Testis (tissue), 3 donors: ENCODE data around the gene PPP6R1. TPM values are rescaled to one million over a fixed set of nuclear protein-coding genes. Genes with fewer than 3 reads are reported as not detected.

Experiments used
- DNase-seq: peaks from one replicate; pipeline ENCODE4 v3.0.0-alpha.2; 2019
- H3K27ac ChIP-seq, 2 donors: fragments of 200-600 bp; sonication (generic); one replicate each; pipeline ENCODE4 v1.5.1; 2019
- H3K27me3 ChIP-seq: fragments of 200-600 bp; sonication (generic); one replicate; pipeline ENCODE4 v1.5.1; 2019
- H3K36me3 ChIP-seq: fragments of 200-600 bp; sonication (generic); one replicate; pipeline ENCODE4 v1.5.1; 2017; ENCODE audit warnings: low read depth; ENCODE audit errors: missing control alignments
- H3K4me1 ChIP-seq: fragments of 200-600 bp; sonication (generic); one replicate; pipeline ENCODE4 v1.5.1; 2019
- H3K4me3 ChIP-seq, 2 donors: fragments of 200-600 bp; sonication (generic); one replicate each; pipeline ENCODE4 v1.5.1; 2017 to 2019
- H3K9me3 ChIP-seq: fragments of 200-600 bp; sonication (generic); one replicate; pipeline ENCODE4 v1.5.1; 2017
- CTCF ChIP-seq, 3 experiments: fragments of 450-650 bp in 2 of 3; fragments of 200-600 bp in 1 of 3; sonication (generic) in 1 of 3; IDR thresholded peaks; one replicate each; pipeline ENCODE4 v1.5.1; 2016 to 2019; ENCODE audit warnings: antibody characterized with exemption in 3 of 3, mild to moderate bottlenecking in 2 of 3, moderate library complexity in 1 of 3
- POLR2A ChIP-seq: fragments of 450-650 bp; IDR thresholded peaks from one replicate; pipeline ENCODE4 v1.6.1; 2017; ENCODE audit warnings: antibody characterized with exemption, mild to moderate bottlenecking, moderate library complexity
- WGBS, 2 donors: methylation state at CpG; one replicate each; pipeline ENCODE4 v1.1.5; 2018; 5-methylcytosine and 5-hydroxymethylcytosine counted together
- intact Hi-C: fragments of 100-400 bp; cut with DNase I; formaldehyde crosslinking; loops from one replicate; pipeline ENCODE4 v1.15.1; 2023; ENCODE audit warnings: low total_unique reads
- microRNA-seq, 2 donors: library from miRNA; unstranded; fragments of <30 nt; microRNA quantifications; one replicate each; pipeline ENCODE4, GENCODE V29; 2016; ENCODE audit warnings: borderline number of aligned reads in 2 of 2, borderline replicate concordance in 1 of 2
- polyA plus RNA-seq: library from polyadenylated mRNA; stranded (reverse); fragments of 350-450 nt; fragmentation: Illumina TruSeq; extraction: RNeasy Lipid Tissue Mini Kit (QIAGEN cat#74804); gene quantifications from one replicate; pipeline ENCODE4 v1.2.3, GENCODE V29; 2014; ENCODE audit warnings: low read depth, low replicate concordance; ENCODE audit not compliant: insufficient read depth
- small RNA-seq, 2 donors: library from RNA; depleted of rRNA; stranded (forward); fragments of <200 nt; gene quantifications; one replicate each; pipeline ENCODE3, GENCODE V24; 2016
- total RNA-seq, 2 donors: library from RNA; depleted of rRNA; stranded (reverse); fragments of >200 nt; gene quantifications; one replicate each; pipeline ENCODE4 v1.2.3, GENCODE V29; 2016

The PPP6R1 gene
- total and polyA plus RNA-seq, 3 donors from 2014 or later = 178 to 217 (median 179) TPM

DNA sequence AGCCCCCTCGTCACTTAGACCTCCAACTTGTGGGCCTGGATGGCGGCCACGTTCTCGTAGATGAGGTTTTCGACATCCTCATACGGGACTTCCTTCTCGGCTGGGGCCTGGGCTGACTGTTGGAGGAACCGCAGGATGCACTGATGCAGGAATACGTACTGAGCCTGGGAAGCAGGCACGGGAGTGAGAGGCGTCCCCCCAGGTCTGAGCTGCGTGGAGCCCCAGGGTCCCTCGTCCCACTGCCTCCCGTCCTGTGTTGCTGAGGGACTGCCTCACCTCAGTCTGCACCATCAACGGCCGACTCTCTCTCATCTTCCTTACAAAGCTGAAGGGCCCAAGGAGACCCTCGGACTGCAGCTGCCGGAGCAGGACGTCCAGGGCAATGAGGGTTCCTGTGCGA is 77.1 kb downstream of the PPP6R1 start:
- H3K4me3 ChIP-seq = no peak overlapping the region
- intact Hi-C loops = no loop called here
- no peaks in the 10 kb centered on the region for H3K27me3 ChIP-seq
- H3K4me1 ChIP-seq = no peaks in the 10 kb centered on the region
- TF ChIP-seq POLR2A (no peak), CTCF (IDR thresholded peaks at IDR 0.05) (no peak)
- DNase-seq = no peak
- H3K9me3 ChIP-seq = no peaks in the 10 kb centered on the region
- WGBS, 2 donors = 79 to 85% methylated on average over 14 to 20 of the region's 20 CpGs
- no peak overlapping the region for H3K27ac ChIP-seq
- H3K36me3 ChIP-seq = no peaks in the 10 kb centered on the region

Small RNAs within 50 kb of the gene (microRNA-seq; reads per million reads assigned to microRNA genes)
- 0.70 to 3.5 reads per million in 2 donors for gene MIR6802
- 6.3 to 8.3 reads per million in 2 donors for gene MIR6803
- 2.1 to 3.5 reads per million in 2 donors for gene MIR6804

Small RNAs within 50 kb of the gene (small RNA-seq; reads per million reads assigned to genes)
- gene MIR6802 (0 reads per million in 2 donors), gene MIR6803 (0 to 0.09 reads per million in 2 donors), gene MIR6804 (0 to 0.18 reads per million in 2 donors)

Other genes with a start within 250 kb of the PPP6R1 start
- gene GP6, start 220.8 kb downstream of the PPP6R1 start, total RNA-seq = 1 to 10 TPM; 1.1 to 3.2 TPM
- gene GP6, start 220.8 kb downstream of the PPP6R1 start, polyA plus RNA-seq = 5.3 TPM
- gene RDH13, start 195.9 kb downstream of the PPP6R1 start, total RNA-seq = 10 to 100 TPM; 22.5 to 24.3 TPM
- gene RDH13, start 195.9 kb downstream of the PPP6R1 start, polyA plus RNA-seq = 13.9 TPM
- gene EPS8L1, start 183.1 kb downstream of the PPP6R1 start, total RNA-seq = 1 to 10 TPM; 3.4 to 3.6 TPM
- gene EPS8L1, start 183.1 kb downstream of the PPP6R1 start, polyA plus RNA-seq = 13.3 TPM
- gene PPP1R12C, start 141.4 kb downstream of the PPP6R1 start, total RNA-seq = 100 to 1,000 TPM; 184 to 206 TPM
- 220 TPM for gene PPP1R12C, start 141.4 kb downstream of the PPP6R1 start, polyA plus RNA-seq
- 10 to 100 TPM; 13.0 to 14.5 TPM for gene TNNT1, start 109.8 kb downstream of the PPP6R1 start, total RNA-seq
- 84.0 TPM for gene TNNT1, start 109.8 kb downstream of the PPP6R1 start, polyA plus RNA-seq
- 10 to 100 TPM; 14.2 to 30.3 TPM for gene TNNI3, start 101.3 kb downstream of the PPP6R1 start, total RNA-seq
- gene TNNI3, start 101.3 kb downstream of the PPP6R1 start, polyA plus RNA-seq = 20.8 TPM
- 100 to 1,000 TPM in 1 of 2 donors, 10 to 100 TPM in 1; 69.9 to 102 TPM for gene DNAAF3, start 92.4 kb downstream of the PPP6R1 start, total RNA-seq
- 173 TPM for gene DNAAF3, start 92.4 kb downstream of the PPP6R1 start, polyA plus RNA-seq
- gene SYT5, start 78.7 kb downstream of the PPP6R1 start, total RNA-seq = 1 to 10 TPM; 1.6 to 5.0 TPM
- 11.7 TPM for gene SYT5, start 78.7 kb downstream of the PPP6R1 start, polyA plus RNA-seq
- gene PTPRH, start 49.5 kb downstream of the PPP6R1 start, total RNA-seq = 10 to 100 TPM in 1 of 2 donors, 1 to 10 TPM in 1; 6.0 to 11.3 TPM
- 1.6 TPM for gene PTPRH, start 49.5 kb downstream of the PPP6R1 start, polyA plus RNA-seq
- gene TMEM86B, start 30.3 kb downstream of the PPP6R1 start, total RNA-seq = 10 to 100 TPM; 13.4 to 13.9 TPM
- gene TMEM86B, start 30.3 kb downstream of the PPP6R1 start, polyA plus RNA-seq = 12.8 TPM
- gene HSPBP1, start 21.1 kb upstream of the PPP6R1 start, total RNA-seq = 10 to 100 TPM; 43.5 to 48.2 TPM
- gene HSPBP1, start 21.1 kb upstream of the PPP6R1 start, polyA plus RNA-seq = 42.7 TPM
- 10 to 100 TPM; 14.9 to 20.7 TPM for gene BRSK1, start 25.0 kb upstream of the PPP6R1 start, total RNA-seq
- gene BRSK1, start 25.0 kb upstream of the PPP6R1 start, polyA plus RNA-seq = 12.8 TPM
- 1 to 10 TPM in 1 of 2 donors, not detected in 1; 2.2 TPM for gene TMEM150B, start 66.3 kb upstream of the PPP6R1 start, total RNA-seq
- gene TMEM150B, start 66.3 kb upstream of the PPP6R1 start, polyA plus RNA-seq = 0.98 TPM
- gene KMT5C, start 80.9 kb upstream of the PPP6R1 start, total RNA-seq = 10 to 100 TPM; 48.8 to 62.9 TPM
- 14.6 TPM for gene KMT5C, start 80.9 kb upstream of the PPP6R1 start, polyA plus RNA-seq
- gene COX6B2, start 95.7 kb upstream of the PPP6R1 start, total RNA-seq = 10 to 100 TPM; 27.9 to 47.5 TPM
- gene COX6B2, start 95.7 kb upstream of the PPP6R1 start, polyA plus RNA-seq = 171 TPM
- gene GARIN5B, start 104.2 kb upstream of the PPP6R1 start, total RNA-seq = 10 to 100 TPM; 11.3 to 28.2 TPM
- gene GARIN5B, start 104.2 kb upstream of the PPP6R1 start, polyA plus RNA-seq = 49.6 TPM
- gene IL11, start 111.4 kb upstream of the PPP6R1 start, total RNA-seq = 1 to 10 TPM; 2.0 to 2.1 TPM
- 1.2 TPM for gene IL11, start 111.4 kb upstream of the PPP6R1 start, polyA plus RNA-seq
- 10 to 100 TPM; 12.9 to 19.2 TPM for gene TMEM190, start 117.8 kb upstream of the PPP6R1 start, total RNA-seq
- 35.4 TPM for gene TMEM190, start 117.8 kb upstream of the PPP6R1 start, polyA plus RNA-seq
- 1 to 10 TPM; 1.7 to 6.4 TPM for gene TMEM238, start 125.3 kb upstream of the PPP6R1 start, total RNA-seq
- gene TMEM238, start 125.3 kb upstream of the PPP6R1 start, polyA plus RNA-seq = 0.91 TPM
- 100 to 1,000 TPM; 284 to 624 TPM for gene RPL28, start 126.9 kb upstream of the PPP6R1 start, total RNA-seq
- gene RPL28, start 126.9 kb upstream of the PPP6R1 start, polyA plus RNA-seq = 1,024 TPM
- gene UBE2S, start 148.8 kb upstream of the PPP6R1 start, total RNA-seq = 100 to 1,000 TPM; 150 to 188 TPM
- gene UBE2S, start 148.8 kb upstream of the PPP6R1 start, polyA plus RNA-seq = 272 TPM
- gene SHISA7, start 184.3 kb upstream of the PPP6R1 start, total RNA-seq = 1 to 10 TPM in 1 of 2 donors, under 1 TPM in 1; 0.43 to 1.0 TPM
- gene SHISA7, start 184.3 kb upstream of the PPP6R1 start, polyA plus RNA-seq = 0.45 TPM
- 10 to 100 TPM; 79.1 to 98.5 TPM for gene ISOC2, start 202.6 kb upstream of the PPP6R1 start, total RNA-seq
- gene ISOC2, start 202.6 kb upstream of the PPP6R1 start, polyA plus RNA-seq = 107 TPM
- not detected for gene C19orf85, start 205.7 kb upstream of the PPP6R1 start, total RNA-seq
- not detected for gene C19orf85, start 205.7 kb upstream of the PPP6R1 start, polyA plus RNA-seq
- gene ZNF628, start 217.6 kb upstream of the PPP6R1 start, total RNA-seq = 10 to 100 TPM; 31.3 to 53.7 TPM
- gene ZNF628, start 217.6 kb upstream of the PPP6R1 start, polyA plus RNA-seq = 33.8 TPM
- gene NAT14, start 226.2 kb upstream of the PPP6R1 start, total RNA-seq = 10 to 100 TPM; 12.0 to 16.0 TPM
- gene NAT14, start 226.2 kb upstream of the PPP6R1 start, polyA plus RNA-seq = 17.3 TPM
- gene SSC5D, start 229.4 kb upstream of the PPP6R1 start, total RNA-seq = 1 to 10 TPM; 6.4 to 6.9 TPM
- gene SSC5D, start 229.4 kb upstream of the PPP6R1 start, polyA plus RNA-seq = 10.7 TPM